Erythroblast (primary cell): Measurements from ENCODE around the gene CSNK1G2.

ENCODE experiments used
- GATA1 ChIP-seq: IDR thresholded peaks from 2 replicates; pipeline ENCODE4 v1.6.1; 2011; ENCODE audit warnings: low read depth, mild to moderate bottlenecking, control low read depth, low read length, moderate library complexity
- POLR2A ChIP-seq: IDR thresholded peaks from 2 replicates; pipeline ENCODE4 v1.6.1; 2011; ENCODE audit warnings: mild to moderate bottlenecking, low read length

GRCh38 chr19:1975162-1975480 is 34.1 kb downstream of the CSNK1G2 start:
- TF ChIP-seq POLR2A (no peak), GATA1 (no peak)
